HepG2 (cell line): Measurements from ENCODE around the gene GNAS-AS1. TPM values are rescaled to one million over a fixed set of nuclear protein-coding genes. Genes with fewer than 3 reads are reported as not detected.

Experiments
- ATAC-seq: fragments of 200-7000 bp; cut with Tn5 transposase; 3 replicates; pipeline ENCODE4 v1.9.1; 2020; ENCODE audit warnings: mild to moderate bottlenecking, moderate library complexity
- BruUV-seq: library from RNA; stranded (reverse); fragments of 400-500 nt; replicated peaks from 2 replicates; lab custom pipeline; 2021; lab: Mats Ljungman, UMichigan
- CTCF ChIA-PET: fragments of 300-600 bp; formaldehyde crosslinking; extraction: SDS; loops from one replicate; lab custom pipeline; 2021; ENCODE audit warnings: low total read pairs, inconsistent platforms, low intra/inter-chr PET ratio; lab: Yijun Ruan, JAX
- POLR2A ChIA-PET: fragments of 350-600 bp; sonication (Branson Sonifier 250); formaldehyde crosslinking; loops from one replicate; lab custom pipeline; 2020; ENCODE audit warnings: antibody characterized with exemption, inconsistent platforms; lab: Yijun Ruan, JAX
- DNase-seq: peaks from one replicate; pipeline ENCODE4 v3.0.0-alpha.2; 2015; ENCODE audit warnings: low spot score
- FAIRE-seq: peaks from 3 replicates; lab custom pipeline; 2011; peaks lifted over from hg19 to GRCh38; lab: Jason Lieb, UNC
- H2AFZ ChIP-seq: one replicate; pipeline ENCODE4 v1.6.1; 2011; ENCODE audit warnings: low read length, inconsistent platforms
- H3K27ac ChIP-seq: fragments of 300-600 bp; 3 replicates; pipeline ENCODE4 v1.8.0; 2011; ENCODE audit warnings: mixed run types, mild to moderate bottlenecking, mixed read lengths, low read length, inconsistent platforms; ENCODE audit not compliant: insufficient read depth; ENCODE audit errors: extremely low read length
- H3K27me3 ChIP-seq, 2 experiments: fragments of 200-600 bp in 1 of 2; 2 replicates in 1 of 2; 3 replicates in 1 of 2; pipeline versions ENCODE4 v1.6.0 to v1.8.0; 2011; ENCODE audit warnings: low read length in 2 of 2, mild to moderate bottlenecking in 2 of 2, moderate library complexity in 2 of 2, inconsistent platforms in 1 of 2; ENCODE audit not compliant: insufficient read depth in 2 of 2, control insufficient read depth in 1 of 2
- H3K36me3 ChIP-seq, 2 experiments: fragments of 200-600 bp in 1 of 2; replicated peaks in 1 of 2; 2 replicates in 1 of 2; 3 replicates in 1 of 2; pipeline versions ENCODE4 v1.5.1 to v1.8.0; 2011; ENCODE audit warnings: low read length in 2 of 2, inconsistent platforms in 1 of 2; ENCODE audit not compliant: insufficient read depth in 2 of 2, control insufficient read depth in 1 of 2
- H3K4me1 ChIP-seq: 2 replicates; pipeline ENCODE4 v1.5.1; 2012; ENCODE audit warnings: low read length, inconsistent platforms; ENCODE audit not compliant: insufficient read depth
- H3K4me2 ChIP-seq: 2 replicates; pipeline ENCODE4 v1.6.0; 2011; ENCODE audit warnings: low read depth, low read length, inconsistent platforms
- H3K4me3 ChIP-seq, 3 experiments: fragments of 200-600 bp in 1 of 3; sonication (generic), shearing (Covaris generic) in 1 of 3; replicated peaks in 1 of 3; 2 replicates each; pipeline ENCODE4 v1.5.1; 2011 to 2016; ENCODE audit warnings: low read length in 3 of 3, inconsistent platforms in 2 of 3, low read depth in 2 of 3, mild to moderate bottlenecking in 2 of 3, control low read depth in 1 of 3, mixed read lengths in 1 of 3; ENCODE audit not compliant: insufficient read depth in 1 of 3
- H3K79me2 ChIP-seq: one replicate; pipeline ENCODE4 v1.6.1; 2011; ENCODE audit warnings: low read length, inconsistent platforms; ENCODE audit not compliant: insufficient read depth
- H3K9ac ChIP-seq: 2 replicates; pipeline ENCODE4 v1.6.0; 2011; ENCODE audit warnings: mild to moderate bottlenecking, low read depth, low read length, inconsistent platforms; ENCODE audit not compliant: insufficient read depth
- H3K9me3 ChIP-seq: 2 replicates; pipeline ENCODE4 v1.5.1; 2012; ENCODE audit warnings: mild to moderate bottlenecking, low read length
- H4K20me1 ChIP-seq: 2 replicates; pipeline ENCODE4 v1.6.0; 2011; ENCODE audit warnings: inconsistent platforms, mild to moderate bottlenecking, low read length, moderate library complexity; ENCODE audit not compliant: insufficient read depth
- ATRX ChIP-seq: sonication (generic); formaldehyde crosslinking; IDR thresholded peaks from 2 replicates; pipeline ENCODE4 v1.4.0; 2020; ENCODE audit warnings: missing genetic modification reagents, borderline replicate concordance
- DBP ChIP-seq: sonication (generic); formaldehyde crosslinking; IDR thresholded peaks from 2 replicates; pipeline ENCODE4 v1.4.0; 2020; ENCODE audit warnings: missing genetic modification reagents; ENCODE audit errors: not compliant biosample characterization
- EZH2 ChIP-seq: conservative IDR thresholded peaks from 2 replicates; pipeline ENCODE4 v1.6.1; 2012; ENCODE audit warnings: mild to moderate bottlenecking, low read depth, low read length, moderate library complexity
- HHEX ChIP-seq: IDR thresholded peaks from 2 replicates; pipeline ENCODE4 v1.6.1; 2016; ENCODE audit warnings: control low read depth
- HOXA5 ChIP-seq: sonication (generic); formaldehyde crosslinking; IDR thresholded peaks from 2 replicates; pipeline ENCODE4 v1.4.0; 2020; ENCODE audit warnings: missing genetic modification reagents
- NR2F6 ChIP-seq, 2 experiments: IDR thresholded peaks; 2 replicates each; pipeline ENCODE4 v1.6.1; 2016; ENCODE audit warnings: antibody characterized with exemption in 1 of 2, mild to moderate bottlenecking in 1 of 2
- PHB2 ChIP-seq: fragments of 450-650 bp; IDR thresholded peaks from 2 replicates; pipeline ENCODE4 v1.6.1; 2018; ENCODE audit not compliant: partially characterized antibody
- POLR2AphosphoS5 ChIP-seq: IDR thresholded peaks from 2 replicates; pipeline ENCODE4 v1.6.1; 2012; ENCODE audit warnings: low read depth, low read length
- RORA ChIP-seq: sonication (generic); formaldehyde crosslinking; IDR thresholded peaks from 2 replicates; pipeline ENCODE4 v1.5.0; 2020; ENCODE audit warnings: mild to moderate bottlenecking, missing genetic modification reagents, moderate library complexity
- SNAI1 ChIP-seq: sonication (generic); formaldehyde crosslinking; IDR thresholded peaks from 2 replicates; pipeline ENCODE4 v1.5.0; 2020; ENCODE audit warnings: mild to moderate bottlenecking, missing genetic modification reagents, borderline replicate concordance
- TOPORS ChIP-seq: sonication (generic); formaldehyde crosslinking; IDR thresholded peaks from 2 replicates; pipeline ENCODE4 v1.8.0; 2023; ENCODE audit warnings: mild to moderate bottlenecking, missing genetic modification reagents
- ZMYM2 ChIP-seq: sonication (generic); formaldehyde crosslinking; IDR thresholded peaks from 2 replicates; pipeline ENCODE4 v1.8.0; 2022; ENCODE audit warnings: mild to moderate bottlenecking, missing genetic modification reagents
- ZNF577 ChIP-seq: sonication (generic); formaldehyde crosslinking; IDR thresholded peaks from 2 replicates; pipeline ENCODE4 v1.4.0; 2020; ENCODE audit warnings: mild to moderate bottlenecking, low read depth, missing genetic modification reagents, borderline replicate concordance
- ZNF619 ChIP-seq: sonication (generic); formaldehyde crosslinking; IDR thresholded peaks from 2 replicates; pipeline ENCODE4 v1.4.0; 2020; ENCODE audit warnings: mild to moderate bottlenecking, missing genetic modification reagents
- ZNF7 ChIP-seq: IDR thresholded peaks from 2 replicates; pipeline ENCODE4 v1.6.1; 2016; ENCODE audit warnings: missing biosample characterization, missing genetic modification reagents
- ZNF776 ChIP-seq: sonication (generic); formaldehyde crosslinking; IDR thresholded peaks from 2 replicates; pipeline ENCODE4 v1.4.0; 2020; ENCODE audit warnings: mild to moderate bottlenecking, missing genetic modification reagents
- WGBS: methylation state at CpG from one replicate; pipeline ENCODE4 v1.1.6; 2017; ENCODE audit warnings: low lambda C conversion rate; 5-methylcytosine and 5-hydroxymethylcytosine counted together
- in situ Hi-C: cut with HindIII; loops from 2 replicates; pipeline ENCODE4 v1.10.0; 2017; ENCODE audit warnings: low pct_unique_long_range_greater_than_20kb; ENCODE audit not compliant: extremely low pct_ligation_motif_present
- intact Hi-C: fragments of 100-400 bp; cut with micrococcal nuclease; formaldehyde crosslinking; loops from one replicate; pipeline ENCODE4 v1.10.0; 2022; ENCODE audit not compliant: unreplicated experiment
- polyA plus RNA-seq, 8 experiments: library from polyadenylated mRNA; depleted of rRNA in 3 of 8; stranded (reverse) in 7 of 8; unstranded in 1 of 8; fragments of >200 nt; fragmentation: Illumina TruSeq in 4 of 8; extraction: Trizol in 4 of 8; gene quantifications; 2 replicates each; pipeline versions ENCODE4 v1.2.1 to v1.2.3, GENCODE V29; 2011 to 2016; ENCODE audit warnings: low read depth in 4 of 8, missing spikeins in 1 of 8, mixed read lengths in 1 of 8; ENCODE audit not compliant: insufficient read depth in 1 of 8
- total RNA-seq, 5 experiments: library from RNA; depleted of rRNA; stranded (reverse); fragments of >200 nt; fragmentation: Illumina TruSeq; extraction: Trizol; gene quantifications; 2 replicates each; pipeline ENCODE4 v1.2.3, GENCODE V29; 2016; ENCODE audit warnings: low read depth in 1 of 5

Gene GNAS-AS1
- total and polyA plus RNA-seq, 2 of the 13 experiments (the other 11 are each of a cell fraction or from before 2014, with no cell fraction given) = not detected

- POLR2A ChIA-PET = no interaction called here
- Histone ChIP-seq H4K20me1 (no peaks in the 10 kb centered on the region), H3K27me3 (peaks cover 42 to 85% of the 10 kb centered on the region in 2 experiments), H3K4me1 (no peaks in the 10 kb centered on the region), H3K9me3 (no peaks in the 10 kb centered on the region), H3K79me2 (no peaks in the 10 kb centered on the region), H3K36me3 (no peaks in the 10 kb centered on the region), H3K4me3 (no peak overlapping the region), H3K27ac (no peak overlapping the region), H3K4me2 (no peak overlapping the region), H3K9ac (no peak overlapping the region), H2AFZ (no peak overlapping the region)
- FAIRE-seq = no peak
- intact Hi-C loops = no loop called here
- in situ Hi-C loops = no loop called here
- CTCF ChIA-PET = no interaction called here
- 11% methylated on average over 15 of the region's 15 CpGs for WGBS
- BruUV-seq = no TSS peak
- no peak for DNase-seq
- ATAC-seq = no peak
- TF ChIP-seq DBP (CRISPR knock-in tag) (no peak), EZH2 (0 out of 2 replicates have a peak, but pooled peaks have one; percentile 30)
Measured at GRCh38 chr20:58788896-58789544, 61.7 kb downstream of the GNAS-AS1 start.

GRCh38 chr20:58787211-58788005 lies 63.3 kb downstream of the GNAS-AS1 start:
- Histone ChIP-seq H3K27ac (no peak overlapping the region), H3K36me3 (no peaks in the 10 kb centered on the region), H2AFZ (no peak overlapping the region), H4K20me1 (no peaks in the 10 kb centered on the region), H3K4me3 (no peak overlapping the region), H3K27me3 (peaks cover 39 to 88% of the 10 kb centered on the region in 2 experiments), H3K4me2 (no peak overlapping the region), H3K4me1 (no peaks in the 10 kb centered on the region), H3K9me3 (no peaks in the 10 kb centered on the region), H3K79me2 (no peaks in the 10 kb centered on the region), H3K9ac (no peak overlapping the region)
- no TSS peak for BruUV-seq
- in situ Hi-C loops (no loop called here), intact Hi-C loops (no loop called here)
- ChIA-PET CTCF (no interaction called here), POLR2A (no interaction called here)
- no peak for FAIRE-seq
- 20% methylated on average over 22 of the region's 25 CpGs for WGBS
- no peak for DNase-seq
- ATAC-seq = no peak
- TF ChIP-seq ZNF7 (CRISPR knock-in tag) (no peak), HOXA5 (CRISPR knock-in tag) (no peak), NR2F6 (IDR thresholded peaks at IDR 0.05) (no peak), NR2F6 (CRISPR knock-in tag; IDR thresholded peaks at IDR 0.05) (no peak), ATRX (CRISPR knock-in tag) (no peak), POLR2AphosphoS5 (no peak), RORA (CRISPR knock-in tag) (no peak), HHEX (CRISPR knock-in tag) (no peak), ZNF776 (CRISPR knock-in tag) (no peak), PHB2 (no peak), ZNF577 (CRISPR knock-in tag) (no peak), ZMYM2 (CRISPR knock-in tag) (no peak), TOPORS (CRISPR knock-in tag) (no peak), ZNF619 (CRISPR knock-in tag) (no peak), SNAI1 (no peak)
